ENCODE measurements around the gene AS3MT. TPM values are rescaled to one million over a fixed set of nuclear protein-coding genes. Genes with fewer than 3 reads are reported as not detected.
A peak's percentile ranks its signal among the peaks of the same experiment; 100 is the strongest.

The AS3MT gene
- total RNA-seq, 2 experiments from 2014 or later, result 1.1 to 1.3 TPM

GRCh38 chr10:102870221-102870620, 951 bp downstream of the AS3MT start:
- ATAC-seq (ENCODE audit: low read depth), result no peak
- H3K36me3 Mint-ChIP-seq, result no peaks in the 10 kb centered on the region
- H3K9me3 Mint-ChIP-seq, result no peaks in the 10 kb centered on the region
- peak overlapping the region; percentile 82 for H3K4me3 Mint-ChIP-seq
- H3K27ac Mint-ChIP-seq, result no peak overlapping the region
- POLR2A ChIA-PET, result no interaction called here
- no peak for DNase-seq
- peaks cover 25% of the 10 kb centered on the region for H3K27me3 Mint-ChIP-seq
- H3K4me1 Mint-ChIP-seq, result peaks cover 13% of the 10 kb centered on the region

GRCh38 chr10:102872163-102872562, 2.9 kb downstream of the AS3MT start:
- Mint-ChIP-seq H3K27ac (no peak overlapping the region), H3K9me3 (no peaks in the 10 kb centered on the region), H3K27me3 (peaks cover 25% of the 10 kb centered on the region), H3K4me3 (no peak overlapping the region), H3K4me1 (peaks cover 13% of the 10 kb centered on the region), H3K36me3 (no peaks in the 10 kb centered on the region)
- POLR2A ChIA-PET, result no interaction called here
- DNase-seq (no peak), ATAC-seq (ENCODE audit: low read depth) (no peak)

- POLR2A ChIA-PET, result no interaction called here
These were observed 7.5 kb downstream of the AS3MT start for GRCh38 chr10:102876747-102877153.

GRCh38 chr10:102878629-102879028, 9.4 kb downstream of the AS3MT start:
- ATAC-seq (ENCODE audit: low read depth) (no peak), DNase-seq (no peak)
- no peak overlapping the region for H3K27ac Mint-ChIP-seq
- no peaks in the 10 kb centered on the region for H3K36me3 Mint-ChIP-seq
- POLR2A ChIA-PET, result no interaction called here
- peaks cover 3% of the 10 kb centered on the region for H3K27me3 Mint-ChIP-seq
- no peak overlapping the region for H3K4me3 Mint-ChIP-seq
- H3K9me3 Mint-ChIP-seq, result no peaks in the 10 kb centered on the region
- H3K4me1 Mint-ChIP-seq, result no peaks in the 10 kb centered on the region

More at GRCh38 chr10:102876747-102877153, 7.5 kb downstream of the AS3MT start:
- no peak for DNase-seq
- no peak overlapping the region for H3K27ac Mint-ChIP-seq
- peaks cover 3% of the 10 kb centered on the region for H3K27me3 Mint-ChIP-seq
- H3K4me3 Mint-ChIP-seq, result no peak overlapping the region
- H3K9me3 Mint-ChIP-seq, result no peaks in the 10 kb centered on the region
- H3K4me1 Mint-ChIP-seq, result no peaks in the 10 kb centered on the region
- no peaks in the 10 kb centered on the region for H3K36me3 Mint-ChIP-seq
- ATAC-seq (ENCODE audit: low read depth), result no peak

- no peak for DNase-seq
- no peak for ATAC-seq (ENCODE audit: low read depth)
- Mint-ChIP-seq H3K9me3 (no peaks in the 10 kb centered on the region), H3K4me1 (no peaks in the 10 kb centered on the region), H3K27ac (no peak overlapping the region), H3K4me3 (no peak overlapping the region), H3K36me3 (no peaks in the 10 kb centered on the region), H3K27me3 (no peaks in the 10 kb centered on the region)
- POLR2A ChIA-PET, result no interaction called here
These were observed 11.0 kb downstream of the AS3MT start for GRCh38 chr10:102880256-102880655.

- H3K4me1 Mint-ChIP-seq, result no peaks in the 10 kb centered on the region
- H3K9me3 Mint-ChIP-seq, result no peaks in the 10 kb centered on the region
- no peak overlapping the region for H3K4me3 Mint-ChIP-seq
- no peak for ATAC-seq (ENCODE audit: low read depth)
- POLR2A ChIA-PET, result interaction anchor here (0.6 kb wide), 1 partner anchor 125 kb away, joined by 3 read pairs; no protein-coding TSS in a partner anchor
- no peaks in the 10 kb centered on the region for H3K36me3 Mint-ChIP-seq
- DNase-seq, result no peak
- H3K27me3 Mint-ChIP-seq, result no peaks in the 10 kb centered on the region
- H3K27ac Mint-ChIP-seq, result no peak overlapping the region
These were observed 18.8 kb downstream of the AS3MT start for GRCh38 chr10:102888048-102888447.

GRCh38 chr10:102894466-102895213, 25.4 kb downstream of the AS3MT start:
- no peak overlapping the region for H3K4me3 Mint-ChIP-seq
- H3K9me3 Mint-ChIP-seq, result no peaks in the 10 kb centered on the region
- H3K36me3 Mint-ChIP-seq, result no peaks in the 10 kb centered on the region
- H3K27ac Mint-ChIP-seq, result no peak overlapping the region
- no peaks in the 10 kb centered on the region for H3K4me1 Mint-ChIP-seq
- POLR2A ChIA-PET, result no interaction called here
- no peaks in the 10 kb centered on the region for H3K27me3 Mint-ChIP-seq
- ATAC-seq (ENCODE audit: low read depth) (no peak), DNase-seq (no peak)

GRCh38 chr10:102900006-102900405, 30.7 kb downstream of the AS3MT start:
- H3K4me3 Mint-ChIP-seq, result no peak overlapping the region
- no peaks in the 10 kb centered on the region for H3K4me1 Mint-ChIP-seq
- DNase-seq (no peak), ATAC-seq (ENCODE audit: low read depth) (no peak)
- H3K9me3 Mint-ChIP-seq, result no peaks in the 10 kb centered on the region
- no peaks in the 10 kb centered on the region for H3K27me3 Mint-ChIP-seq
- POLR2A ChIA-PET, result no interaction called here
- no peaks in the 10 kb centered on the region for H3K36me3 Mint-ChIP-seq
- no peak overlapping the region for H3K27ac Mint-ChIP-seq

GRCh38 chr10:102904346-102904745, 35.1 kb downstream of the AS3MT start:
- Mint-ChIP-seq H3K4me3 (no peak overlapping the region), H3K27me3 (no peaks in the 10 kb centered on the region), H3K4me1 (no peaks in the 10 kb centered on the region), H3K9me3 (no peaks in the 10 kb centered on the region), H3K27ac (no peak overlapping the region), H3K36me3 (no peaks in the 10 kb centered on the region)
- POLR2A ChIA-PET, result no interaction called here
- no peak for DNase-seq
- ATAC-seq (ENCODE audit: low read depth), result no peak

- Mint-ChIP-seq H3K9me3 (no peaks in the 10 kb centered on the region), H3K4me3 (no peak overlapping the region), H3K36me3 (no peaks in the 10 kb centered on the region), H3K27ac (no peak overlapping the region), H3K27me3 (no peaks in the 10 kb centered on the region), H3K4me1 (no peaks in the 10 kb centered on the region)
- DNase-seq (no peak), ATAC-seq (ENCODE audit: low read depth) (no peak)
- POLR2A ChIA-PET, result no interaction called here
These were observed 37.2 kb downstream of the AS3MT start for GRCh38 chr10:102906507-102906906.

GRCh38 chr10:102914781-102915180, 45.5 kb downstream of the AS3MT start:
- no peak for DNase-seq
- H3K4me3 Mint-ChIP-seq, result peak overlapping the region; percentile 75
- peaks cover 10% of the 10 kb centered on the region for H3K27me3 Mint-ChIP-seq
- no peak for ATAC-seq (ENCODE audit: low read depth)
- no peaks in the 10 kb centered on the region for H3K9me3 Mint-ChIP-seq
- peaks cover 28% of the 10 kb centered on the region for H3K4me1 Mint-ChIP-seq
- H3K27ac Mint-ChIP-seq, result peak overlapping the region; percentile 83
- POLR2A ChIA-PET, result interaction anchor here (0.7 kb wide), 1 partner anchor 226 kb away, joined by 3 read pairs; no protein-coding TSS in a partner anchor
- H3K36me3 Mint-ChIP-seq, result peaks cover 3% of the 10 kb centered on the region

- Mint-ChIP-seq H3K27me3 (peaks cover 12% of the 10 kb centered on the region), H3K27ac (no peak overlapping the region), H3K9me3 (no peaks in the 10 kb centered on the region), H3K36me3 (peaks cover 11% of the 10 kb centered on the region), H3K4me3 (peak overlapping the region; percentile 53), H3K4me1 (peaks cover 41% of the 10 kb centered on the region)
- POLR2A ChIA-PET, result interaction anchor here (3.3 to 3.5 kb wide), 2 partner anchors 153 to 276 kb away, joined by 20 to 21 read pairs; partner anchors contain the start of gene NT5C2
- no peak for ATAC-seq (ENCODE audit: low read depth)
- DNase-seq, result no peak
These were observed 46.9 kb downstream of the AS3MT start for GRCh38 chr10:102916173-102916572.

- Mint-ChIP-seq H3K4me3 (peak overlapping the region; percentile 92), H3K27ac (peak overlapping the region; percentile 93), H3K36me3 (peaks cover 14% of the 10 kb centered on the region), H3K4me1 (peaks cover 48% of the 10 kb centered on the region), H3K27me3 (peaks cover 7% of the 10 kb centered on the region), H3K9me3 (no peaks in the 10 kb centered on the region)
- DNase-seq (peak; percentile 89), ATAC-seq (ENCODE audit: low read depth) (peak; percentile 45)
- POLR2A ChIA-PET, result interaction anchor here (0.6 to 3.5 kb wide), 12 partner anchors 63 to 327 kb away, joined by 3 to 21 read pairs (median 5); partner anchors contain the start of genes ARL3, BORCS7, NT5C2 and SFXN2
These were observed 48.2 kb downstream of the AS3MT start for GRCh38 chr10:102917314-102917961.

All from activated naive CD8-positive, alpha-beta T cell treated with anti-CD3 and anti-CD28 coated beads, Interleukin-2, amount 10 ng/mL, durations not matched to agents 7 days and 5 days (primary cell).